Measurements from ENCODE around the gene FAM193B.

DNA sequence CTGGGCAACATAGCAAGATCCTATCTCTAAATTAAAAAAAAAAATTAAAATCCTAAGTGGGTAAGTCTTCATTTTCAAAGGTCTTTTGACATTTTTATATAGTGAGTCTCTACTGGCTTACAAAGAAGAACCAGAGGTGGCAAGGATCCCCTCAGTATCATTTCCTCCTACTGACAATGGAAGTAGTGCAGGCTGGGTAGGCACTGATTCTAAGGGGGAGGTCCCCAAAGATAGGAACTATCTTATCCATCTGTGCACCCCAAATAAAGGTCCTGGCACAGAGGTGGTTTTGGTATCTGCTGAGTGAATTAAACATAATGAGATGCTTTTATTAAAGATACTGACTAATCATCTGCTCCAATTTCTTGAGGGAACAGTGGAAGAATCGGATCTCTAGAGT lies 4.2 kb downstream of the FAM193B start:
- TF ChIP-seq ESRRG (CRISPR knock-in tag; IDR thresholded peaks at IDR 0.05) (no peak), ZFP3 (CRISPR knock-in tag; IDR thresholded peaks at IDR 0.05) (no peak), BACH2 (CRISPR knock-in tag; IDR thresholded peaks at IDR 0.05; ENCODE audit: borderline replicate concordance) (no peak), PATZ1 (CRISPR knock-in tag; IDR thresholded peaks at IDR 0.05; ENCODE audit: borderline replicate concordance) (no peak)
- TF ChIP-seq, protein P1, sequence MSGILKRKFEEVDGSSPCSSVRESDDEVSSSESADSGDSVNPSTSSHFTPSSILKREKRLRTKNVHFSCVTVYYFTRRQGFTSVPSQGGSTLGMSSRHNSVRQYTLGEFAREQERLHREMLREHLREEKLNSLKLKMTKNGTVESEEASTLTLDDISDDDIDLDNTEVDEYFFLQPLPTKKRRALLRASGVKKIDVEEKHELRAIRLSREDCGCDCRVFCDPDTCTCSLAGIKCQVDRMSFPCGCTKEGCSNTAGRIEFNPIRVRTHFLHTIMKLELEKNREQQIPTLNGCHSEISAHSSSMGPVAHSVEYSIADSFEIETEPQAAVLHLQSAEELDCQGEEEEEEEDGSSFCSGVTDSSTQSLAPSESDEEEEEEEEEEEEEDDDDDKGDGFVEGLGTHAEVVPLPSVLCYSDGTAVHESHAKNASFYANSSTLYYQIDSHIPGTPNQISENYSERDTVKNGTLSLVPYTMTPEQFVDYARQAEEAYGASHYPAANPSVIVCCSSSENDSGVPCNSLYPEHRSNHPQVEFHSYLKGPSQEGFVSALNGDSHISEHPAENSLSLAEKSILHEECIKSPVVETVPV (CRISPR knock-in tag; IDR thresholded peaks at IDR 0.05): no peak
- TF ChIP-seq, protein P2, sequence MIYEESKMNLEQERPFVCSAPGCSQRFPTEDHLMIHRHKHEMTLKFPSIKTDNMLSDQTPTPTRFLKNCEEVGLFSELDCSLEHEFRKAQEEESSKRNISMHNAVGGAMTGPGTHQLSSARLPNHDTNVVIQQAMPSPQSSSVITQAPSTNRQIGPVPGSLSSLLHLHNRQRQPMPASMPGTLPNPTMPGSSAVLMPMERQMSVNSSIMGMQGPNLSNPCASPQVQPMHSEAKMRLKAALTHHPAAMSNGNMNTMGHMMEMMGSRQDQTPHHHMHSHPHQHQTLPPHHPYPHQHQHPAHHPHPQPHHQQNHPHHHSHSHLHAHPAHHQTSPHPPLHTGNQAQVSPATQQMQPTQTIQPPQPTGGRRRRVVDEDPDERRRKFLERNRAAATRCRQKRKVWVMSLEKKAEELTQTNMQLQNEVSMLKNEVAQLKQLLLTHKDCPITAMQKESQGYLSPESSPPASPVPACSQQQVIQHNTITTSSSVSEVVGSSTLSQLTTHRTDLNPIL (CRISPR knock-in tag; IDR thresholded peaks at IDR 0.05; ENCODE audit: low read depth): no peak
